DMS 273 treated with DMSO at 0.1 percent for 48 hours (cell line): Measurements from ENCODE around the gene PLD3.
"Not testable (repeated sequence)": the region's sequence is repeated elsewhere in the genome, so short reads cannot be mapped to it uniquely, and the experiment has no call there.

Experiments
- DNase-seq: peaks from one replicate; lab custom pipeline; 2025; lab: John Stamatoyannopoulos, UW

Gene PLD3

GRCh38 chr19:40332669-40333068, 15.8 kb upstream of the PLD3 start:
- no peak for DNase-seq

GRCh38 chr19:40333083-40333482, 15.4 kb upstream of the PLD3 start:
- not testable (repeated sequence) for DNase-seq

GRCh38 chr19:40335101-40335500, 13.4 kb upstream of the PLD3 start:
- DNase-seq: no peak

GRCh38 chr19:40335855-40336600, 12.5 kb upstream of the PLD3 start:
- DNase-seq: no peak

- DNase-seq: no peak
Measured at GRCh38 chr19:40336601-40336900, 11.9 kb upstream of the PLD3 start.

- no peak for DNase-seq
Measured at GRCh38 chr19:40337107-40337506, 11.4 kb upstream of the PLD3 start.

- no peak for DNase-seq
Measured at GRCh38 chr19:40337594-40337993, 10.9 kb upstream of the PLD3 start.

- DNase-seq: no peak
Measured at GRCh38 chr19:40339018-40339728, 9.3 kb upstream of the PLD3 start.

- DNase-seq: no peak
Measured at GRCh38 chr19:40341601-40342482, 6.7 kb upstream of the PLD3 start.

- DNase-seq: no peak
Measured at GRCh38 chr19:40342644-40343311, 5.7 kb upstream of the PLD3 start.

- DNase-seq: no peak
Measured at GRCh38 chr19:40344422-40344821, 4.1 kb upstream of the PLD3 start.

GRCh38 chr19:40348961-40349507, 539 bp downstream of the PLD3 start:
- DNase-seq: no peak

GRCh38 chr19:40355975-40356680, 7.6 kb downstream of the PLD3 start:
- no peak for DNase-seq

GRCh38 chr19:40356681-40357595, 8.4 kb downstream of the PLD3 start:
- DNase-seq: no peak

- no peak for DNase-seq
Measured at GRCh38 chr19:40357640-40358039, 9.1 kb downstream of the PLD3 start.

- no peak for DNase-seq
Measured at GRCh38 chr19:40358773-40359172, 10.3 kb downstream of the PLD3 start.

GRCh38 chr19:40360020-40360707, 11.7 kb downstream of the PLD3 start:
- DNase-seq: no peak

GRCh38 chr19:40360708-40361241, 12.3 kb downstream of the PLD3 start:
- DNase-seq: no peak

- no peak for DNase-seq
Measured at GRCh38 chr19:40362160-40362559, 13.7 kb downstream of the PLD3 start.
